Activated CD8-positive, alpha-beta T cell treated with anti-CD3 and anti-CD28 coated beads for 36 hours (primary cell): ENCODE results near the gene PGBD2. TPM values are rescaled to one million over a fixed set of nuclear protein-coding genes. Genes with fewer than 3 reads are reported as not detected.
A peak's percentile ranks its signal among the peaks of the same experiment; 100 is the strongest.
"Not testable (repeated sequence)": the region's sequence is repeated elsewhere in the genome, so short reads cannot be mapped to it uniquely, and the experiment has no call there.

Experiments
- ATAC-seq: fragments of 200-7000 bp; cut with Tn5 transposase; one replicate; pipeline ENCODE4 v1.10.0; 2021; ENCODE audit warnings: mild to moderate bottlenecking, moderate library complexity
- CTCF ChIA-PET: fragments of 350-600 bp; sonication (Branson Sonifier 250); formaldehyde crosslinking; loops from one replicate; lab custom pipeline; 2021; ENCODE audit warnings: antibody characterized with exemption; lab: Charles Lee
- POLR2A ChIA-PET: fragments of 350-600 bp; sonication (Branson Sonifier 250); formaldehyde crosslinking; loops from one replicate; lab custom pipeline; 2021; ENCODE audit warnings: antibody characterized with exemption; lab: Charles Lee
- DNase-seq: peaks from one replicate; pipeline ENCODE4 v3.0.0-alpha.2; 2020
- H3K27ac Mint-ChIP-seq: one replicate; pipeline ENCODE4 v1.8.0; 2021; ENCODE audit warnings: mild to moderate bottlenecking, mixed read lengths
- H3K27me3 Mint-ChIP-seq: one replicate; pipeline ENCODE4 v1.8.0; 2021; ENCODE audit warnings: mixed read lengths
- H3K36me3 Mint-ChIP-seq: one replicate; pipeline ENCODE4 v1.8.0; 2021; ENCODE audit warnings: low read depth, mixed read lengths
- H3K4me1 Mint-ChIP-seq: one replicate; pipeline ENCODE4 v1.8.0; 2021; ENCODE audit warnings: low read depth, mixed read lengths
- H3K4me3 Mint-ChIP-seq: one replicate; pipeline ENCODE4 v1.8.0; 2021; ENCODE audit warnings: mild to moderate bottlenecking, moderate library complexity, mixed read lengths
- H3K9me3 Mint-ChIP-seq: one replicate; pipeline ENCODE4 v1.8.0; 2021; ENCODE audit warnings: mixed read lengths
- intact Hi-C: fragments of 100-400 bp; cut with micrococcal nuclease; formaldehyde crosslinking; loops from one replicate; pipeline ENCODE4 v1.10.0; 2022
- total RNA-seq, 2 experiments: library from RNA; stranded (reverse); gene quantifications; one replicate each; pipeline ENCODE4 v1.2.3, GENCODE V29; 2021

Gene PGBD2
- total RNA-seq, 2 experiments from 2014 or later: 3.2 to 3.4 TPM

DNA sequence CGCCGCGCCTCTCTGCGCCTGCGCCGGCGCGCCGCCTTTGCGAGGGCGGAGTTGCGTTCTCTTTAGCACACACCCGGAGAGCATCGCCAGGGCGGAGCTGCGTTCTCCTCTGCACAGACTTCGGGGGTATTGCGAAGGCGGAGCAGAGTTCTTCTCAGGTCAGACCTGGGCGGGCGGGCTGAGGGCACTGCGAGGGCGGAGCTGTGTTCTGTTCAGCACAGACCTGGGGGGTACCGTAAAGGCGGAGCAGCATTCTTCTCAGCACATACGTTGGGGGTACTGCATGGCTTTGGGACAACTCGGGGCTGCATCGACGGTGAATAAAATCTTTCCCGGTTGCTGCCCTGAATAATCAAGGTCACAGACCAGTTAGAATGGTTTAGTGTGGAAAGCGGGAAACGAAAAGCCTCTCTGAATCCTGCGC is 39.0 kb downstream of the PGBD2 start:
- DNase-seq: peak; percentile 13
- intact Hi-C loops: not testable (repeated sequence)

DNA sequence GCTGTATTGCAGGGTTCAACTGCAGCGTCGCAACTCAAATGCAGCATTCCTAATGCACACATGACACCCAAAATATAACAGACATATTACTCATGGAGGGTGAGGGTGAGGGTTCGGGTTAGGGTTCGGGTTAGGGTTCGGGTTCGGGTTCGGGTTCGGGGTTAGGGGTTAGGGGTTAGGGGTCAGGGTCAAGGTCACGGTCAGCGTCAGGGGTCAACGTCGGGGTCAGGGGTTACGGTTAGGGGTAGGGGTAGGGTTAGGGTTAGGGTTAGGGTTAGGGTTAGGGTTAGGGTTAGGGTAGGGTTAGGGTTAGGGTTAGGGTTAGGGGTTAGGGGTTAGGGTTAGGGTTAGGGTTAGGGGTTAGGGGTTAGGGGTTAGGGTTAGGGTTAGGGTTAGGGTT is 39.4 kb downstream of the PGBD2 start:
- intact Hi-C loops, POLR2A ChIA-PET, H3K9me3 Mint-ChIP-seq, H3K27ac Mint-ChIP-seq, CTCF ChIA-PET, H3K36me3 Mint-ChIP-seq, H3K27me3 Mint-ChIP-seq, H3K4me3 Mint-ChIP-seq, H3K4me1 Mint-ChIP-seq: not testable (repeated sequence)
- ATAC-seq (peak; percentile 49), DNase-seq (peak; percentile 22)

More for the DNA sequence above, 39.0 kb downstream of the PGBD2 start:
- H3K4me3 Mint-ChIP-seq, ATAC-seq, H3K9me3 Mint-ChIP-seq, POLR2A ChIA-PET, H3K27ac Mint-ChIP-seq, CTCF ChIA-PET, H3K27me3 Mint-ChIP-seq, H3K4me1 Mint-ChIP-seq, H3K36me3 Mint-ChIP-seq: not testable (repeated sequence)

- intact Hi-C loops, ATAC-seq: not testable (repeated sequence)
Observed at GRCh38 chr1:248945856-248946416, 39.9 kb downstream of the PGBD2 start.

More at GRCh38 chr1:248945856-248946416, 39.9 kb downstream of the PGBD2 start:
- H3K27me3 Mint-ChIP-seq, DNase-seq, CTCF ChIA-PET, H3K27ac Mint-ChIP-seq, H3K9me3 Mint-ChIP-seq, H3K36me3 Mint-ChIP-seq, H3K4me1 Mint-ChIP-seq, POLR2A ChIA-PET, H3K4me3 Mint-ChIP-seq: not testable (repeated sequence)

Other genes starting within 250 kb of the PGBD2 start
- gene OR14I1, start 203.5 kb upstream of the PGBD2 start, total RNA-seq: not detected
- not detected for gene LYPD8, start 150.5 kb upstream of the PGBD2 start, total RNA-seq
- 10 to 100 TPM; 16.2 to 18.3 TPM for gene SH3BP5L, start 80.3 kb upstream of the PGBD2 start, total RNA-seq
- 10 to 100 TPM; 43.8 to 45.1 TPM for gene ZNF672, start 68.0 kb upstream of the PGBD2 start, total RNA-seq
- gene ZNF692, start 47.1 kb upstream of the PGBD2 start, total RNA-seq: 10 to 100 TPM; 80.8 to 85.6 TPM